HL-60 (cell line): ENCODE data around the gene CEP85.

Experiments
- POLR2AphosphoS5 ChIP-seq: IDR thresholded peaks from 2 replicates; pipeline ENCODE4 v1.6.1; 2012; ENCODE audit warnings: low read depth
- SPI1 ChIP-seq: IDR thresholded peaks from 2 replicates; pipeline ENCODE4 v1.6.1; 2012; ENCODE audit warnings: low read depth, mild to moderate bottlenecking, borderline replicate concordance
- TF ChIP-seq, protein P1 (sequence below): IDR thresholded peaks from one replicate; pipeline ENCODE4 v1.5.1; 2011; ENCODE audit warnings: low read length, control low read depth, inconsistent platforms; ENCODE audit not compliant: insufficient read depth
- TF ChIP-seq, protein P2 (sequence below): IDR thresholded peaks from 2 replicates; pipeline ENCODE4 v1.6.1; 2012; ENCODE audit warnings: low read depth; ENCODE audit not compliant: insufficient replicate concordance

DNA sequence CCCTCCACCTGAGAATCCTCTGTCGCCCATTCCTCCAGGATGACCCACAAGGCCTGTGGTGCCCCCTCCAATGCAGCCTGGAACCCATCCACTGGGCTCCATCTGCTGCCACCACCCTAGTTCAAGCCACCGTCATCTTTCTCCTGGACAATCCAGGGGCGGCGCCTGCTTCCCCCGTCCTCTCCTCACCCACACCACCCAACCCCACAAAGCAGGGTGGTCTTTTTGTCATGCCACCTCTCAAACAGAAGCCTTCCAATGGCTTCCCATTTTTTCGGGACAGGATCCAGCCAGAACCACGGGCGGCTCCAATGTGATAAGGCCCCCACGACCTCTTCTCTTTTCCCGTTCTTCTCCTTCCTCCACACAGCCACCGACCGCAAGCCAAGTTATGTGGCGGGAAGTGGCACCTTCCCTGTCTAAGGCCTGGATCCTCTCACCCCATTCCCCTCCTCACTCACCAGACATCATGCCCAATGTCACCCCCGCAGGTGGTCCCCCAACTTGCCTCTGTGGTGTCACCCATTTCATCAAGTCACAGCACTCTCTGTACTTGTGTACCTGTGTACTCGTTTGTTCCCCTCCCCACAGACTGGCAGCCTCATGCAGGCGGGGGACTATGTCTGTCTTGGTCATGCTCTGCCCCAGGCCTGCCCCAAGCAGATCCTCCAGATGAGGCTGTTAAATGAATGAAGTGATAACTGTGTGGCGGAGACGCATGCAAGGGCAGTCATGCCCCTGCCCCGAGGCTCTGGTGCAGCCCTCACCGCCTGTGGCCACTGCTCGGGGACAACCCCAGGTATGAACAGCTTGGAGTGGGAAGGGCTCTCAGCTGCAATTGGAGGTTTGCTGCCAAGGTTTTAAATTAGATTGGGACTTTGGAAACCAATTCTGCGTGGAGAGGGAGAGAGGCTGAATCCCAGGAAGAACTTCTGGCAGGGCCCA, 61.5 kb downstream of the CEP85 start:
- TF ChIP-seq, protein P1, sequence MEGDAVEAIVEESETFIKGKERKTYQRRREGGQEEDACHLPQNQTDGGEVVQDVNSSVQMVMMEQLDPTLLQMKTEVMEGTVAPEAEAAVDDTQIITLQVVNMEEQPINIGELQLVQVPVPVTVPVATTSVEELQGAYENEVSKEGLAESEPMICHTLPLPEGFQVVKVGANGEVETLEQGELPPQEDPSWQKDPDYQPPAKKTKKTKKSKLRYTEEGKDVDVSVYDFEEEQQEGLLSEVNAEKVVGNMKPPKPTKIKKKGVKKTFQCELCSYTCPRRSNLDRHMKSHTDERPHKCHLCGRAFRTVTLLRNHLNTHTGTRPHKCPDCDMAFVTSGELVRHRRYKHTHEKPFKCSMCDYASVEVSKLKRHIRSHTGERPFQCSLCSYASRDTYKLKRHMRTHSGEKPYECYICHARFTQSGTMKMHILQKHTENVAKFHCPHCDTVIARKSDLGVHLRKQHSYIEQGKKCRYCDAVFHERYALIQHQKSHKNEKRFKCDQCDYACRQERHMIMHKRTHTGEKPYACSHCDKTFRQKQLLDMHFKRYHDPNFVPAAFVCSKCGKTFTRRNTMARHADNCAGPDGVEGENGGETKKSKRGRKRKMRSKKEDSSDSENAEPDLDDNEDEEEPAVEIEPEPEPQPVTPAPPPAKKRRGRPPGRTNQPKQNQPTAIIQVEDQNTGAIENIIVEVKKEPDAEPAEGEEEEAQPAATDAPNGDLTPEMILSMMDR = no peak
- TF ChIP-seq POLR2AphosphoS5 (no peak), SPI1 (no peak)
- TF ChIP-seq, protein P2, sequence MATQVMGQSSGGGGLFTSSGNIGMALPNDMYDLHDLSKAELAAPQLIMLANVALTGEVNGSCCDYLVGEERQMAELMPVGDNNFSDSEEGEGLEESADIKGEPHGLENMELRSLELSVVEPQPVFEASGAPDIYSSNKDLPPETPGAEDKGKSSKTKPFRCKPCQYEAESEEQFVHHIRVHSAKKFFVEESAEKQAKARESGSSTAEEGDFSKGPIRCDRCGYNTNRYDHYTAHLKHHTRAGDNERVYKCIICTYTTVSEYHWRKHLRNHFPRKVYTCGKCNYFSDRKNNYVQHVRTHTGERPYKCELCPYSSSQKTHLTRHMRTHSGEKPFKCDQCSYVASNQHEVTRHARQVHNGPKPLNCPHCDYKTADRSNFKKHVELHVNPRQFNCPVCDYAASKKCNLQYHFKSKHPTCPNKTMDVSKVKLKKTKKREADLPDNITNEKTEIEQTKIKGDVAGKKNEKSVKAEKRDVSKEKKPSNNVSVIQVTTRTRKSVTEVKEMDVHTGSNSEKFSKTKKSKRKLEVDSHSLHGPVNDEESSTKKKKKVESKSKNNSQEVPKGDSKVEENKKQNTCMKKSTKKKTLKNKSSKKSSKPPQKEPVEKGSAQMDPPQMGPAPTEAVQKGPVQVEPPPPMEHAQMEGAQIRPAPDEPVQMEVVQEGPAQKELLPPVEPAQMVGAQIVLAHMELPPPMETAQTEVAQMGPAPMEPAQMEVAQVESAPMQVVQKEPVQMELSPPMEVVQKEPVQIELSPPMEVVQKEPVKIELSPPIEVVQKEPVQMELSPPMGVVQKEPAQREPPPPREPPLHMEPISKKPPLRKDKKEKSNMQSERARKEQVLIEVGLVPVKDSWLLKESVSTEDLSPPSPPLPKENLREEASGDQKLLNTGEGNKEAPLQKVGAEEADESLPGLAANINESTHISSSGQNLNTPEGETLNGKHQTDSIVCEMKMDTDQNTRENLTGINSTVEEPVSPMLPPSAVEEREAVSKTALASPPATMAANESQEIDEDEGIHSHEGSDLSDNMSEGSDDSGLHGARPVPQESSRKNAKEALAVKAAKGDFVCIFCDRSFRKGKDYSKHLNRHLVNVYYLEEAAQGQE = no peak
